HCT116 (cell line): ENCODE measurements around the gene STPG1. TPM values are rescaled to one million over a fixed set of nuclear protein-coding genes. Genes with fewer than 3 reads are reported as not detected.
A peak's percentile ranks its signal among the peaks of the same experiment; 100 is the strongest.

Source experiments
- ATAC-seq: fragments of 200-7000 bp; cut with Tn5 transposase; 2 replicates; pipeline ENCODE4 v1.9.1; 2020; ENCODE audit warnings: mild to moderate bottlenecking, moderate library complexity
- BruUV-seq: library from RNA; stranded (reverse); fragments of 400-500 nt; replicated peaks from 2 replicates; lab custom pipeline; 2021; lab: Mats Ljungman, UMichigan
- CTCF ChIA-PET: fragments of 300-600 bp; sonication (Branson Sonifier 250); formaldehyde crosslinking; loops from one replicate; lab custom pipeline; 2021; ENCODE audit warnings: antibody characterized with exemption; lab: Charles Lee
- POLR2A ChIA-PET: fragments of 300-600, 350-600 bp; sonication (Branson Sonifier 250); formaldehyde crosslinking; loops from one replicate; lab custom pipeline; 2021; ENCODE audit warnings: antibody characterized with exemption; lab: Charles Lee
- RAD21 ChIA-PET, 2 experiments: fragments of 300-600 bp; sonication (Branson Sonifier 250); formaldehyde crosslinking; loops; one replicate each; lab custom pipeline; 2023; ENCODE audit warnings: low total read pairs in 2 of 2; ENCODE audit not compliant: uncharacterized antibody in 2 of 2, unreplicated experiment in 2 of 2, low non-redundant PET in 1 of 2; lab: Charles Lee
- DNase-seq: peaks from one replicate; pipeline ENCODE4 v3.0.0-alpha.2; 2010; ENCODE audit warnings: low read depth, low spot score
- H2AFZ ChIP-seq: fragments of 200-600 bp; shearing (Covaris generic), sonication (generic); 2 replicates; pipeline ENCODE4 v1.6.1; 2017; ENCODE audit warnings: low read depth, mixed run types, mixed read lengths, antibody characterized with exemption, low read length; ENCODE audit not compliant: poor library complexity, severe bottlenecking
- H3K27ac ChIP-seq: 2 replicates; pipeline ENCODE4 v1.5.1; 2012; ENCODE audit warnings: low read depth, low read length
- H3K27me3 ChIP-seq: fragments of 200-600 bp; sonication (generic); 2 replicates; pipeline ENCODE4 v1.6.1; 2016; ENCODE audit warnings: mixed run types, low read length, mixed read lengths; ENCODE audit not compliant: insufficient read depth
- H3K36me3 ChIP-seq, 2 experiments: fragments of 200-500 bp in 1 of 2; fragments of 200-600 bp in 1 of 2; sonication (Bioruptor generic) in 1 of 2; sonication (generic) in 1 of 2; 2 replicates each; pipeline versions ENCODE4 v1.5.1 to v1.6.1; 2014 to 2016; ENCODE audit warnings: low read length in 2 of 2, inconsistent platforms in 1 of 2, mixed read lengths in 1 of 2, mixed run types in 1 of 2; ENCODE audit not compliant: insufficient read depth in 2 of 2, control insufficient read depth in 1 of 2
- H3K4me1 ChIP-seq, 2 experiments: fragments of 200-600 bp in 1 of 2; sonication (generic) in 1 of 2; 2 replicates each; pipeline versions ENCODE4 v1.5.1 to v1.6.1; 2012 to 2017; ENCODE audit warnings: low read length in 2 of 2, inconsistent platforms in 1 of 2, mild to moderate bottlenecking in 1 of 2, mixed read lengths in 1 of 2, mixed run types in 1 of 2, moderate library complexity in 1 of 2; ENCODE audit not compliant: insufficient read depth in 2 of 2, control insufficient read depth in 1 of 2
- H3K4me2 ChIP-seq: fragments of 200-600 bp; sonication (generic); 2 replicates; pipeline ENCODE4 v1.6.1; 2017; ENCODE audit warnings: mixed run types, low read length, mixed read lengths
- H3K4me3 ChIP-seq, 2 experiments: fragments of 200-600 bp in 1 of 2; sonication (generic) in 1 of 2; replicated peaks in 1 of 2; 2 replicates each; pipeline ENCODE4 v1.5.1; 2011 to 2016; ENCODE audit warnings: low read length in 2 of 2, control low read depth in 1 of 2, low read depth in 1 of 2, mild to moderate bottlenecking in 1 of 2, mixed read lengths in 1 of 2, mixed run types in 1 of 2
- H3K79me2 ChIP-seq: fragments of 200-600 bp; sonication (generic); 2 replicates; pipeline ENCODE4 v1.6.1; 2017; ENCODE audit warnings: mild to moderate bottlenecking, mixed run types, low read length, moderate library complexity, mixed read lengths; ENCODE audit not compliant: insufficient read depth
- H3K9ac ChIP-seq: fragments of 200-600 bp; sonication (generic); 2 replicates; pipeline ENCODE4 v1.6.1; 2016; ENCODE audit warnings: low read length, mixed read lengths
- H3K9me2 ChIP-seq: fragments of 200-600 bp; sonication (generic), shearing (Covaris generic); 2 replicates; pipeline ENCODE4 v1.6.1; 2017; ENCODE audit warnings: mixed run types, mild to moderate bottlenecking, moderate library complexity; ENCODE audit not compliant: insufficient read depth
- H3K9me3 ChIP-seq, 2 experiments: fragments of 200-500 bp in 1 of 2; fragments of 200-600 bp in 1 of 2; sonication (Bioruptor generic) in 1 of 2; sonication (generic) in 1 of 2; 2 replicates each; pipeline ENCODE4 v1.6.1; 2014 to 2017; ENCODE audit warnings: low read length in 2 of 2, mixed read lengths in 2 of 2, inconsistent platforms in 1 of 2, low read depth in 1 of 2, mild to moderate bottlenecking in 1 of 2, mixed run types in 1 of 2, moderate library complexity in 1 of 2; ENCODE audit not compliant: control insufficient read depth in 1 of 2, insufficient read depth in 1 of 2
- H4K20me1 ChIP-seq: fragments of 200-600 bp; sonication (generic), shearing (Covaris generic); 2 replicates; pipeline ENCODE4 v1.6.1; 2017; ENCODE audit warnings: mixed run types, mild to moderate bottlenecking, moderate library complexity; ENCODE audit not compliant: insufficient read depth
- CBX3 ChIP-seq: IDR thresholded peaks from 2 replicates; pipeline ENCODE4 v1.6.1; 2012; ENCODE audit warnings: low read depth
- CEBPB ChIP-seq: IDR thresholded peaks from 2 replicates; pipeline ENCODE4 v1.6.1; 2012; ENCODE audit warnings: low read depth
- EGR1 ChIP-seq: IDR thresholded peaks from 2 replicates; pipeline ENCODE4 v1.6.1; 2012; ENCODE audit warnings: low read depth
- EZH2 ChIP-seq: fragments of 200-600 bp; sonication (generic); IDR thresholded peaks from 2 replicates; pipeline ENCODE4 v1.6.1; 2017; ENCODE audit warnings: antibody characterized with exemption, mixed run types
- POLR2AphosphoS5 ChIP-seq: IDR thresholded peaks from 2 replicates; pipeline ENCODE4 v1.6.1; 2011; ENCODE audit warnings: mild to moderate bottlenecking, low read depth, low read length, moderate library complexity
- SIN3A ChIP-seq: IDR thresholded peaks from 2 replicates; pipeline ENCODE4 v1.6.1; 2012; ENCODE audit warnings: low read depth
- SP1 ChIP-seq: IDR thresholded peaks from 2 replicates; pipeline ENCODE4 v1.6.1; 2012; ENCODE audit warnings: low read depth
- TCF7L2 ChIP-seq: IDR thresholded peaks from 2 replicates; pipeline ENCODE4 v1.7.0; 2011; ENCODE audit warnings: borderline replicate concordance, inconsistent platforms; ENCODE audit not compliant: insufficient read depth, insufficient read length; ENCODE audit errors: extremely low read depth
- ZBTB33 ChIP-seq: IDR thresholded peaks from 2 replicates; pipeline ENCODE4 v1.6.1; 2011; ENCODE audit warnings: mild to moderate bottlenecking, low read length, moderate library complexity; ENCODE audit not compliant: insufficient replicate concordance; ENCODE audit errors: extremely low read depth
- ZNF274 ChIP-seq: fragments of 200-500 bp; sonication (Bioruptor generic); IDR thresholded peaks from 2 replicates; pipeline ENCODE4 v1.6.1; 2014; ENCODE audit warnings: mild to moderate bottlenecking, low read depth, low read length, inconsistent platforms
- intact Hi-C: fragments of 100-400 bp; cut with micrococcal nuclease; formaldehyde crosslinking; loops from 2 replicates; pipeline ENCODE4 v1.10.0; 2022
- total RNA-seq: library from RNA; stranded (reverse); gene quantifications from one replicate; pipeline ENCODE4 v1.2.1, GENCODE V29; 2021; ENCODE audit not compliant: unreplicated experiment

The STPG1 gene
- total RNA-seq, 1 experiment from 2014 or later = 13.4 TPM

- TF ChIP-seq POLR2AphosphoS5 (no peak; the same call in 1 of the 2 replicates), SP1 (0 out of 2 replicates have a peak, but pooled peaks have one; percentile 22)
- no peaks in the 10 kb centered on the region for H3K9me3 ChIP-seq
- CTCF ChIA-PET = interaction anchor here (0.7 to 1.2 kb wide), 3 partner anchors 14 to 220 kb away, joined by 3 to 4 read pairs (median 3); no protein-coding TSS in a partner anchor
- H4K20me1 ChIP-seq = no peaks in the 10 kb centered on the region
- H3K9me2 ChIP-seq = no peaks in the 10 kb centered on the region
- no peaks in the 10 kb centered on the region for H3K27me3 ChIP-seq
- 0 out of 4 replicates have a peak, but pooled peaks cover 0 to 2% of the 10 kb centered on the region in 2 experiments for H3K36me3 ChIP-seq
- peaks cover 28 to 48% of the 10 kb centered on the region in 2 experiments for H3K4me1 ChIP-seq
- ATAC-seq (no peak), DNase-seq (no peak)
- peak overlapping the region; percentile 15; the same call in 1 of the 2 replicates for H3K4me2 ChIP-seq
- 0 out of 2 replicates have a peak overlapping the region, but pooled peaks have one; percentile 2 for H3K9ac ChIP-seq
- RAD21 ChIA-PET = no interaction called here
- H3K79me2 ChIP-seq = no peaks in the 10 kb centered on the region
- H2AFZ ChIP-seq = no peak overlapping the region
- intact Hi-C loops = loop anchor here (10.0 kb wide), 1 partner anchor 106 kb away; no protein-coding TSS in a partner anchor
- no peak overlapping the region for H3K4me3 ChIP-seq
- POLR2A ChIA-PET = no interaction called here
- peak overlapping the region; percentile 39; the same call in 1 of the 2 replicates for H3K27ac ChIP-seq
- BruUV-seq = no TSS peak
These were observed 5.5 kb upstream of the STPG1 start for GRCh38 chr1:24418898-24419628.

GRCh38 chr1:24417681-24418080 lies 4.1 kb upstream of the STPG1 start:
- H3K27me3 ChIP-seq = no peaks in the 10 kb centered on the region
- intact Hi-C loops = loop anchor here (10.0 kb wide), 1 partner anchor 107 kb away; no protein-coding TSS in a partner anchor
- no peaks in the 10 kb centered on the region for H3K79me2 ChIP-seq
- H3K9me3 ChIP-seq = no peaks in the 10 kb centered on the region
- no peak overlapping the region for H3K4me3 ChIP-seq
- H3K4me2 ChIP-seq = peak overlapping the region; percentile 97
- no peak overlapping the region for H3K9ac ChIP-seq
- no peaks in the 10 kb centered on the region for H4K20me1 ChIP-seq
- no peak overlapping the region for H2AFZ ChIP-seq
- BruUV-seq = no TSS peak
- H3K36me3 ChIP-seq = 0 out of 4 replicates have a peak, but pooled peaks cover 0 to 2% of the 10 kb centered on the region in 2 experiments
- H3K9me2 ChIP-seq = no peaks in the 10 kb centered on the region
- H3K27ac ChIP-seq = no peak overlapping the region
- TF ChIP-seq EZH2 (no peak), EGR1 (no peak), SP1 (no peak), SIN3A (no peak), ZNF274 (no peak), TCF7L2 (no peak), CBX3 (no peak), ZBTB33 (no peak), CEBPB (no peak)
- ChIA-PET RAD21 (no interaction called here), CTCF (interaction anchor here (1.2 kb wide), 1 partner anchor 15 kb away, joined by 3 read pairs; no protein-coding TSS in a partner anchor), POLR2A (no interaction called here)
- H3K4me1 ChIP-seq = peaks cover 32 to 57% of the 10 kb centered on the region in 2 experiments
- ATAC-seq (no peak), DNase-seq (no peak)
